NT2/D1 (cell line): ENCODE measurements around the gene SPATA32.

Experiments
- DNase-seq: peaks from one replicate; pipeline ENCODE4 v3.0.0-alpha.2; 2011; ENCODE audit warnings: low read depth, low spot score
- H3K27me3 ChIP-seq: 2 replicates; pipeline ENCODE4 v1.6.0; 2011; ENCODE audit warnings: mild to moderate bottlenecking; ENCODE audit not compliant: insufficient read length, insufficient read depth
- H3K36me3 ChIP-seq: 2 replicates; pipeline ENCODE4 v1.6.1; 2011; ENCODE audit warnings: mild to moderate bottlenecking, low read length, mixed read lengths; ENCODE audit not compliant: insufficient read depth, insufficient read length
- H3K4me1 ChIP-seq: 2 replicates; pipeline ENCODE4 v1.5.1; 2011; ENCODE audit not compliant: insufficient read depth, insufficient read length
- H3K4me3 ChIP-seq: 2 replicates; pipeline ENCODE4 v1.5.1; 2011; ENCODE audit warnings: low read depth; ENCODE audit not compliant: insufficient read length
- H3K9ac ChIP-seq: 2 replicates; pipeline ENCODE4 v1.6.0; 2011; ENCODE audit warnings: low read depth; ENCODE audit not compliant: insufficient read length
- H3K9me3 ChIP-seq: 2 replicates; pipeline ENCODE4 v1.5.1; 2011; ENCODE audit warnings: mild to moderate bottlenecking, low read length; ENCODE audit not compliant: insufficient read depth
- SUZ12 ChIP-seq: IDR thresholded peaks from 2 replicates; pipeline ENCODE4 v1.6.1; 2011; ENCODE audit not compliant: insufficient read length, insufficient read depth; ENCODE audit errors: extremely low read depth
- YY1 ChIP-seq: IDR thresholded peaks from 2 replicates; pipeline ENCODE4 v1.6.1; 2011; ENCODE audit not compliant: insufficient read length, insufficient read depth
- ZNF274 ChIP-seq: IDR thresholded peaks from 2 replicates; pipeline ENCODE4 v1.6.1; 2011; ENCODE audit warnings: mild to moderate bottlenecking, low read depth, low read length

SPATA32 gene

GRCh38 chr17:45235416-45236281 lies 26.2 kb downstream of the SPATA32 start:
- H3K4me1 ChIP-seq, result peaks cover 25% of the 10 kb centered on the region
- H3K4me3 ChIP-seq, result no peak overlapping the region
- H3K36me3 ChIP-seq, result no peaks in the 10 kb centered on the region
- H3K9ac ChIP-seq, result no peak overlapping the region
- no peak for TF ChIP-seq YY1
- TF ChIP-seq SUZ12, result no peak
- TF ChIP-seq ZNF274, result no peak
- peak; percentile 70 for DNase-seq
- H3K27me3 ChIP-seq, result peaks cover 28% of the 10 kb centered on the region
- no peaks in the 10 kb centered on the region for H3K9me3 ChIP-seq

GRCh38 chr17:45234641-45235415 lies 27.1 kb downstream of the SPATA32 start:
- Histone ChIP-seq H3K4me3 (no peak overlapping the region), H3K9me3 (no peaks in the 10 kb centered on the region), H3K9ac (no peak overlapping the region), H3K36me3 (no peaks in the 10 kb centered on the region), H3K4me1 (peaks cover 28% of the 10 kb centered on the region), H3K27me3 (peaks cover 20% of the 10 kb centered on the region)
- DNase-seq, result no peak
- TF ChIP-seq SUZ12, result no peak
- no peak for TF ChIP-seq YY1
- TF ChIP-seq ZNF274, result no peak

- Histone ChIP-seq H3K4me1 (peaks cover 37% of the 10 kb centered on the region), H3K4me3 (no peak overlapping the region), H3K9ac (no peak overlapping the region), H3K9me3 (no peaks in the 10 kb centered on the region), H3K27me3 (peaks cover 7% of the 10 kb centered on the region), H3K36me3 (no peaks in the 10 kb centered on the region)
- TF ChIP-seq ZNF274 (no peak), YY1 (no peak), SUZ12 (no peak)
- DNase-seq, result no peak
Measured at GRCh38 chr17:45233423-45233924, 28.4 kb downstream of the SPATA32 start.

GRCh38 chr17:45232514-45233422 lies 29.1 kb downstream of the SPATA32 start:
- no peaks in the 10 kb centered on the region for H3K36me3 ChIP-seq
- DNase-seq, result no peak
- peak overlapping the region; percentile 23 for H3K9ac ChIP-seq
- H3K4me3 ChIP-seq, result no peak overlapping the region
- TF ChIP-seq SUZ12 (no peak), YY1 (no peak), ZNF274 (no peak)
- H3K27me3 ChIP-seq, result peaks cover 5% of the 10 kb centered on the region
- peaks cover 43% of the 10 kb centered on the region for H3K4me1 ChIP-seq
- no peaks in the 10 kb centered on the region for H3K9me3 ChIP-seq

- peaks cover 5% of the 10 kb centered on the region for H3K27me3 ChIP-seq
- H3K4me3 ChIP-seq, result no peak overlapping the region
- peak overlapping the region; percentile 28 for H3K9ac ChIP-seq
- H3K9me3 ChIP-seq, result no peaks in the 10 kb centered on the region
- TF ChIP-seq ZNF274 (no peak), YY1 (no peak), SUZ12 (no peak)
- peaks cover 43% of the 10 kb centered on the region for H3K4me1 ChIP-seq
- no peak for DNase-seq
- no peaks in the 10 kb centered on the region for H3K36me3 ChIP-seq
Measured at GRCh38 chr17:45231481-45232116, 30.3 kb downstream of the SPATA32 start.

GRCh38 chr17:45230787-45231480 lies 31.0 kb downstream of the SPATA32 start:
- peak overlapping the region; percentile 28 for H3K9ac ChIP-seq
- no peak for DNase-seq
- peaks cover 41% of the 10 kb centered on the region for H3K4me1 ChIP-seq
- TF ChIP-seq YY1 (no peak), ZNF274 (no peak), SUZ12 (no peak)
- no peaks in the 10 kb centered on the region for H3K36me3 ChIP-seq
- peaks cover 5% of the 10 kb centered on the region for H3K27me3 ChIP-seq
- no peak overlapping the region for H3K4me3 ChIP-seq
- no peaks in the 10 kb centered on the region for H3K9me3 ChIP-seq
